GM18526 (cell line): Measurements from ENCODE around the gene SLC25A51.

Experiments
- POLR2A ChIP-seq: IDR thresholded peaks from 3 replicates; pipeline ENCODE4 v1.6.1; 2011; ENCODE audit not compliant: insufficient read length; ENCODE audit errors: extremely low read depth

SLC25A51 gene

GRCh38 chr9:37917801-37918664 is 14.1 kb upstream of the SLC25A51 start:
- TF ChIP-seq POLR2A, result no peak

GRCh38 chr9:37917313-37917731 is 13.4 kb upstream of the SLC25A51 start:
- TF ChIP-seq POLR2A, result no peak

GRCh38 chr9:37916471-37917312 is 12.8 kb upstream of the SLC25A51 start:
- TF ChIP-seq POLR2A, result no peak

GRCh38 chr9:37915911-37916470 is 12.1 kb upstream of the SLC25A51 start:
- no peak for TF ChIP-seq POLR2A

GRCh38 chr9:37914701-37915358 is 10.9 kb upstream of the SLC25A51 start:
- TF ChIP-seq POLR2A, result no peak

- no peak for TF ChIP-seq POLR2A
Measured at GRCh38 chr9:37914154-37914551, 10.2 kb upstream of the SLC25A51 start.

- no peak for TF ChIP-seq POLR2A
Measured at GRCh38 chr9:37913480-37914153, 9.7 kb upstream of the SLC25A51 start.

GRCh38 chr9:37911271-37911681 is 7.3 kb upstream of the SLC25A51 start:
- TF ChIP-seq POLR2A, result no peak

- TF ChIP-seq POLR2A, result no peak
Measured at GRCh38 chr9:37910271-37910670, 6.3 kb upstream of the SLC25A51 start.

GRCh38 chr9:37909326-37909725 is 5.4 kb upstream of the SLC25A51 start:
- TF ChIP-seq POLR2A, result no peak

GRCh38 chr9:37908698-37909186 is 4.8 kb upstream of the SLC25A51 start:
- no peak for TF ChIP-seq POLR2A

- TF ChIP-seq POLR2A, result no peak
Measured at GRCh38 chr9:37908283-37908682, 4.4 kb upstream of the SLC25A51 start.

- no peak for TF ChIP-seq POLR2A
Measured at GRCh38 chr9:37906312-37907239, 2.6 kb upstream of the SLC25A51 start.
